K562 (cell line): ENCODE data around the gene GALNT13. TPM values are rescaled to one million over a fixed set of nuclear protein-coding genes. Genes with fewer than 3 reads are reported as not detected.

Experiments
- ATAC-seq: fragments of 200-7000 bp; cut with Tn5 transposase; 3 replicates; pipeline ENCODE4 v1.9.1; 2020; ENCODE audit warnings: moderate library complexity
- BruUV-seq: library from RNA; stranded (reverse); fragments of 400-500 nt; replicated peaks from 2 replicates; lab custom pipeline; 2021; lab: Mats Ljungman, UMichigan
- CTCF ChIA-PET: fragments of 300-600 bp; formaldehyde crosslinking; extraction: SDS; loops from one replicate; lab custom pipeline; 2021; ENCODE audit warnings: low intra/inter-chr PET ratio; lab: Yijun Ruan, JAX
- POLR2A ChIA-PET: fragments of 300-600, 350-650 bp; sonication (Branson Sonifier 250); formaldehyde crosslinking; extraction: SDS; loops from one replicate; lab custom pipeline; 2021; ENCODE audit warnings: antibody characterized with exemption, inconsistent platforms; lab: Yijun Ruan, JAX
- DNase-seq, 4 experiments: peaks; one replicate each; pipeline versions ENCODE4 v3.0.0 to v3.0.0-alpha.2; 2011 to 2018; ENCODE audit warnings: low spot score in 3 of 4, mixed read lengths in 3 of 4; ENCODE audit errors: extremely low read depth in 1 of 4
- FAIRE-seq: peaks from 2 replicates; lab custom pipeline; 2011; peaks lifted over from hg19 to GRCh38; lab: Jason Lieb, UNC
- H2AFZ ChIP-seq: 2 replicates; pipeline ENCODE4 v1.6.0; 2011; ENCODE audit warnings: low read depth, low read length, control low read depth, inconsistent platforms
- H3K27ac ChIP-seq: fragments of 200-600 bp; 3 replicates; pipeline ENCODE4 v1.8.0; 2011; ENCODE audit warnings: low read depth, mild to moderate bottlenecking, control low read depth, inconsistent platforms, low read length, moderate library complexity, mixed read lengths; ENCODE audit errors: extremely low read depth
- H3K27me3 ChIP-seq, 2 experiments: fragments of 300-600 bp in 1 of 2; 2 replicates in 1 of 2; 3 replicates in 1 of 2; pipeline versions ENCODE4 v1.6.0 to v1.8.0; 2011; ENCODE audit warnings: inconsistent platforms in 2 of 2, low read length in 2 of 2, mild to moderate bottlenecking in 1 of 2, mixed read lengths in 1 of 2, moderate library complexity in 1 of 2; ENCODE audit not compliant: control insufficient read depth in 2 of 2, insufficient read depth in 2 of 2
- H3K36me3 ChIP-seq: fragments of 300-600 bp; 3 replicates; pipeline ENCODE4 v1.8.0; 2011; ENCODE audit warnings: mild to moderate bottlenecking, low read length, inconsistent platforms; ENCODE audit not compliant: control insufficient read depth, insufficient read depth
- H3K4me1 ChIP-seq, 2 experiments: fragments of 200-600 bp in 1 of 2; replicated peaks in 1 of 2; 2 replicates in 1 of 2; 3 replicates in 1 of 2; pipeline versions ENCODE4 v1.5.1 to v1.8.0; 2011; ENCODE audit warnings: inconsistent platforms in 2 of 2, low read length in 2 of 2, mild to moderate bottlenecking in 1 of 2, mixed read lengths in 1 of 2, moderate library complexity in 1 of 2; ENCODE audit not compliant: control insufficient read depth in 2 of 2, insufficient read depth in 2 of 2
- H3K4me2 ChIP-seq: 2 replicates; pipeline ENCODE4 v1.6.1; 2011; ENCODE audit warnings: low read length, control low read depth, inconsistent platforms, mixed read lengths; ENCODE audit not compliant: insufficient read depth
- H3K4me3 ChIP-seq: fragments of 200-600 bp; sonication (generic), shearing (Covaris generic); 2 replicates; pipeline ENCODE4 v1.5.1; 2016; ENCODE audit warnings: control low read depth, inconsistent platforms
- H3K79me2 ChIP-seq: fragments of 200-600 bp; 3 replicates; pipeline ENCODE4 v1.8.0; 2011; ENCODE audit warnings: low read length, inconsistent platforms; ENCODE audit not compliant: control insufficient read depth, insufficient read depth
- H3K9ac ChIP-seq, 2 experiments: 2 replicates each; pipeline versions ENCODE4 v1.6.0 to v1.6.1; 2011; ENCODE audit warnings: low read depth in 2 of 2, low read length in 2 of 2, control low read depth in 1 of 2, inconsistent platforms in 1 of 2, mild to moderate bottlenecking in 1 of 2, mixed read lengths in 1 of 2; ENCODE audit not compliant: insufficient read depth in 1 of 2
- H3K9me1 ChIP-seq: one replicate; pipeline ENCODE4 v1.6.0; 2011; ENCODE audit warnings: inconsistent platforms, mild to moderate bottlenecking, low read length, moderate library complexity; ENCODE audit not compliant: control insufficient read depth, insufficient read depth
- H3K9me3 ChIP-seq: replicated peaks from 2 replicates; pipeline ENCODE4 v1.5.1; 2011; ENCODE audit warnings: low read depth, low read length, inconsistent platforms; ENCODE audit not compliant: control insufficient read depth, insufficient read depth
- H4K20me1 ChIP-seq: replicated peaks from 2 replicates; pipeline ENCODE4 v1.6.1; 2011; ENCODE audit warnings: low read length, inconsistent platforms, mixed read lengths; ENCODE audit not compliant: control insufficient read depth, insufficient read depth
- CBFB ChIP-seq: sonication (generic); formaldehyde crosslinking; IDR thresholded peaks from 2 replicates; pipeline ENCODE4 v1.4.0; 2020; ENCODE audit warnings: mild to moderate bottlenecking, missing genetic modification reagents
- CTCF ChIP-seq, 3 experiments: IDR thresholded peaks in 2 of 3; conservative IDR thresholded peaks in 1 of 3; 2 replicates each; pipeline ENCODE4 v1.5.1; 2011 to 2012; ENCODE audit warnings: low read length in 3 of 3, mild to moderate bottlenecking in 3 of 3, control low read depth in 2 of 3, improper control_type of control experiment in 1 of 3, inconsistent platforms in 1 of 3, low read depth in 1 of 3, mixed read lengths in 1 of 3, moderate library complexity in 1 of 3; ENCODE audit not compliant: insufficient read depth in 2 of 3
- E2F5 ChIP-seq: sonication (generic); formaldehyde crosslinking; IDR thresholded peaks from 2 replicates; pipeline ENCODE4 v1.8.0; 2022; ENCODE audit warnings: mild to moderate bottlenecking, missing genetic modification reagents
- PREB ChIP-seq: sonication (generic); formaldehyde crosslinking; IDR thresholded peaks from 2 replicates; pipeline ENCODE4 v1.8.1; 2023; ENCODE audit warnings: mild to moderate bottlenecking, missing genetic modification reagents
- ZBTB33 ChIP-seq: sonication (generic); formaldehyde crosslinking; IDR thresholded peaks from 2 replicates; pipeline ENCODE4 v1.8.1; 2023; ENCODE audit warnings: mild to moderate bottlenecking, missing genetic modification reagents
- ZNF217 ChIP-seq: sonication (generic); formaldehyde crosslinking; IDR thresholded peaks from 2 replicates; pipeline ENCODE4 v1.8.0; 2022; ENCODE audit warnings: mild to moderate bottlenecking, missing genetic modification reagents
- ZNF609 ChIP-seq: sonication (generic); formaldehyde crosslinking; IDR thresholded peaks from 2 replicates; pipeline ENCODE4 v1.8.1; 2023; ENCODE audit warnings: missing genetic modification reagents, mild to moderate bottlenecking, borderline replicate concordance
- WGBS: fragments of 100-300 bp; shearing (Covaris generic); methylation state at CpG from one replicate; pipeline ENCODE4 v1.1.6; 2016; ENCODE audit warnings: low coverage, mixed read lengths; ENCODE audit not compliant: insufficient coverage; ENCODE audit errors: missing lambda C conversion rate; 5-methylcytosine and 5-hydroxymethylcytosine counted together
- in situ Hi-C: fragments of 300-500 bp; cut with MboI; formaldehyde crosslinking; loops from 4 replicates; pipeline ENCODE4 v1.15.0; 2018; ENCODE audit warnings: inconsistent platforms, mixed read lengths
- intact Hi-C: fragments of 100-400 bp; cut with micrococcal nuclease; formaldehyde crosslinking; loops from 2 replicates; pipeline ENCODE4 v1.14.2; 2022
- polyA plus RNA-seq, 8 experiments: library from polyadenylated mRNA; depleted of rRNA in 4 of 8; stranded (reverse) in 5 of 8; unstranded in 3 of 8; fragments of >200 nt; fragmentation: Nextera tagmentation in 2 of 8; fragmentation: Illumina TruSeq in 1 of 8; extraction: Ambion mirVana in 2 of 8; extraction: Trizol in 1 of 8; gene quantifications; 2 replicates each; pipeline versions ENCODE4 v1.2.1 to v1.2.3, GENCODE V29; 2011 to 2014; ENCODE audit warnings: inconsistent platforms in 1 of 8, missing spikeins in 1 of 8
- total RNA-seq, 7 experiments: library from RNA; depleted of rRNA in 6 of 7; stranded (reverse); fragments of >200 nt in 6 of 7; fragmentation: Illumina TruSeq in 2 of 7; extraction: Trizol in 2 of 7; gene quantifications; 2 replicates each; pipeline versions ENCODE4 v1.2.1 to v1.2.3, GENCODE V29; 2011 to 2021; ENCODE audit warnings: low replicate concordance in 1 of 7

Gene GALNT13
- total and polyA plus RNA-seq, 9 of the 15 experiments (the other 6 are each of a cell fraction or from before 2014, with no cell fraction given), result not detected

GRCh38 chr2:154452906-154453493, 581.3 kb downstream of the GALNT13 start:
- ATAC-seq, result no peak
- TF ChIP-seq CTCF (IDR thresholded peaks at IDR 0.05 in 2 of 3, conservative IDR thresholded peaks at IDR 0.05 in 1 of 3; ENCODE audit: insufficient read depth in 2 of 3, low read depth in 1 of 3, low read length in 3 of 3) (peak in 1 of 3 experiments; percentile 6; a peak in 1 of 6 replicates), PREB (no peak), CBFB (CRISPR knock-in tag) (no peak), ZNF217 (CRISPR knock-in tag) (no peak), ZBTB33 (CRISPR knock-in tag) (no peak), E2F5 (CRISPR knock-in tag) (no peak), ZNF609 (no peak)

More at GRCh38 chr2:154452906-154453493, 581.3 kb downstream of the GALNT13 start:
- FAIRE-seq, result no peak
- Histone ChIP-seq H3K27ac (no peak overlapping the region), H3K4me1 (no peaks in the 10 kb centered on the region), H3K36me3 (no peaks in the 10 kb centered on the region), H3K9me3 (peaks cover 2% of the 10 kb centered on the region), H3K4me3 (no peak overlapping the region), H3K9ac (no peak overlapping the region), H3K79me2 (no peaks in the 10 kb centered on the region), H4K20me1 (no peaks in the 10 kb centered on the region), H3K4me2 (no peak overlapping the region), H3K9me1 (no peaks in the 10 kb centered on the region), H2AFZ (no peak overlapping the region), H3K27me3 (no peaks in the 10 kb centered on the region)
- WGBS, result 0% methylated on average over 4 of the region's 4 CpGs
- ChIA-PET POLR2A (no interaction called here), CTCF (interaction anchor here (0.8 kb wide), 1 partner anchor 858 kb away, joined by 3 read pairs; no protein-coding TSS in a partner anchor)
- intact Hi-C loops, result no loop called here
- DNase-seq, result no peak
- in situ Hi-C loops, result no loop called here
- BruUV-seq, result no TSS peak
